Panc1 (cell line): ENCODE data around the gene CAMK2A. TPM values are rescaled to one million over a fixed set of nuclear protein-coding genes. Genes with fewer than 3 reads are reported as not detected.

Experiments used
- ATAC-seq: fragments of 200-7000 bp; cut with Tn5 transposase; 2 replicates; pipeline ENCODE4 v1.9.1; 2020; ENCODE audit warnings: mild to moderate bottlenecking, moderate library complexity
- BruUV-seq: library from RNA; stranded (reverse); fragments of 400-500 nt; replicated peaks from 2 replicates; lab custom pipeline; 2021; lab: Mats Ljungman, UMichigan
- CTCF ChIA-PET: fragments of 300-600 bp; sonication (Branson Sonifier 250); formaldehyde crosslinking; loops from one replicate; lab custom pipeline; 2022; ENCODE audit warnings: antibody characterized with exemption; lab: Charles Lee
- POLR2A ChIA-PET: fragments of 300-600 bp; sonication (Branson Sonifier 250); formaldehyde crosslinking; loops from one replicate; lab custom pipeline; 2022; ENCODE audit warnings: antibody characterized with exemption; lab: Charles Lee
- DNase-seq: peaks from one replicate; pipeline ENCODE4 v3.0.0-alpha.2; 2010; ENCODE audit warnings: low read depth, low spot score
- H3K27ac ChIP-seq: 2 replicates; pipeline ENCODE4 v1.5.1; 2011; ENCODE audit warnings: mild to moderate bottlenecking, low read length, inconsistent platforms
- H3K27me3 ChIP-seq: fragments of 200-500 bp; sonication (Bioruptor generic); 2 replicates; pipeline ENCODE4 v1.6.0; 2014; ENCODE audit warnings: low read length, inconsistent platforms; ENCODE audit not compliant: control insufficient read depth, insufficient read depth
- H3K36me3 ChIP-seq: fragments of 200-500 bp; sonication (Bioruptor generic); 2 replicates; pipeline ENCODE4 v1.5.1; 2014; ENCODE audit warnings: inconsistent platforms, mild to moderate bottlenecking, low read length, moderate library complexity; ENCODE audit not compliant: control insufficient read depth, insufficient read depth
- H3K4me1 ChIP-seq: 2 replicates; pipeline ENCODE4 v1.5.1; 2011; ENCODE audit warnings: inconsistent platforms, mild to moderate bottlenecking, low read length, moderate library complexity; ENCODE audit not compliant: control insufficient read depth, insufficient read depth
- H3K4me3 ChIP-seq, 2 experiments: 2 replicates each; pipeline ENCODE4 v1.5.1; 2011 to 2012; ENCODE audit warnings: low read depth in 2 of 2, low read length in 2 of 2, mild to moderate bottlenecking in 2 of 2, inconsistent platforms in 1 of 2, moderate library complexity in 1 of 2
- H3K9me3 ChIP-seq: fragments of 200-500 bp; sonication (Bioruptor generic); 2 replicates; pipeline ENCODE4 v1.5.1; 2014; ENCODE audit warnings: low read depth, mild to moderate bottlenecking, inconsistent platforms, low read length, moderate library complexity; ENCODE audit not compliant: control insufficient read depth, insufficient read depth
- POLR2AphosphoS5 ChIP-seq: IDR thresholded peaks from 2 replicates; pipeline ENCODE4 v1.6.1; 2012; ENCODE audit warnings: mild to moderate bottlenecking, low read depth, low read length, moderate library complexity
- REST ChIP-seq, 2 experiments: IDR thresholded peaks; 2 replicates each; pipeline ENCODE4 v1.6.1; 2011 to 2012; ENCODE audit warnings: low read depth in 2 of 2, control low read depth in 1 of 2, low read length in 1 of 2, mild to moderate bottlenecking in 1 of 2, moderate library complexity in 1 of 2; ENCODE audit not compliant: insufficient read depth in 1 of 2
- SIN3A ChIP-seq: IDR thresholded peaks from 2 replicates; pipeline ENCODE4 v1.6.1; 2012; ENCODE audit warnings: low read depth, mild to moderate bottlenecking, low read length, moderate library complexity, borderline replicate concordance; ENCODE audit not compliant: insufficient read depth
- TCF7L2 ChIP-seq: IDR thresholded peaks from 2 replicates; pipeline ENCODE4 v1.6.1; 2011; ENCODE audit warnings: mild to moderate bottlenecking, low read depth, low read length, inconsistent platforms
- in situ Hi-C: cut with HindIII; loops from 2 replicates; pipeline ENCODE4 v1.10.0; 2016; ENCODE audit warnings: low sequenced_read_pairs, low pct_unique_long_range_greater_than_20kb
- intact Hi-C: fragments of 100-400 bp; cut with micrococcal nuclease; formaldehyde crosslinking; loops from one replicate; pipeline ENCODE4 v1.10.0; 2022; ENCODE audit not compliant: unreplicated experiment
- total RNA-seq: library from RNA; stranded (reverse); gene quantifications from one replicate; pipeline ENCODE4 v1.2.1, GENCODE V29; 2021; ENCODE audit not compliant: unreplicated experiment
- TF ChIP-seq, protein P1 (sequence below): fragments of 450-650 bp; IDR thresholded peaks from 2 replicates; pipeline ENCODE4 v1.5.1; 2017; ENCODE audit warnings: mild to moderate bottlenecking

CAMK2A gene
- total RNA-seq, 1 experiment from 2014 or later: 0.51 TPM

GRCh38 chr5:150338546-150338945 is 49.0 kb upstream of the CAMK2A start:
- in situ Hi-C loops: no loop called here
- CTCF ChIA-PET: no interaction called here

DNA sequence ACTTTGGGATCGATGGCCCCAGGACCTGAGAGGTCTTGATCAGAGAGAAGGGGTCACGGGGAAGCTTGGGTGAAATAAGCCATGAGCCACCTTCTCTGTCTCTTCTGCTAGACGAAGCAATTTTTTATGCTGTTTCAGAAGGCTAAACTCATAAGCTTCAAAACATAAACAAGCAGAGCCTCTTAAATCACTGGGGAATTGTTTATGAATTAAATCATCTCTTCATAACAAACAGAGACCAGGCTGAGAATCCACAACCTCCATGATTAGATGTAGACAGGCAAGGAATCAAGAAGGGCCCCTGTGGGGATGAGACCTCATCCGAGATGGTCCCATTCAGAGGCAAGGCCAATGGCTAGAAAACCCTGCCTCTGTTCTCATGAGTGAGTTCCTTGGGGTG is 46.2 kb upstream of the CAMK2A start:
- DNase-seq (no peak), ATAC-seq (no peak)
- TF ChIP-seq REST (IDR thresholded peaks at IDR 0.05; ENCODE audit: insufficient read depth in 1 of 2, low read depth in 2 of 2, low read length in 1 of 2) (no peak), SIN3A (no peak), POLR2AphosphoS5 (no peak), TCF7L2 (no peak)
- TF ChIP-seq, protein P1, sequence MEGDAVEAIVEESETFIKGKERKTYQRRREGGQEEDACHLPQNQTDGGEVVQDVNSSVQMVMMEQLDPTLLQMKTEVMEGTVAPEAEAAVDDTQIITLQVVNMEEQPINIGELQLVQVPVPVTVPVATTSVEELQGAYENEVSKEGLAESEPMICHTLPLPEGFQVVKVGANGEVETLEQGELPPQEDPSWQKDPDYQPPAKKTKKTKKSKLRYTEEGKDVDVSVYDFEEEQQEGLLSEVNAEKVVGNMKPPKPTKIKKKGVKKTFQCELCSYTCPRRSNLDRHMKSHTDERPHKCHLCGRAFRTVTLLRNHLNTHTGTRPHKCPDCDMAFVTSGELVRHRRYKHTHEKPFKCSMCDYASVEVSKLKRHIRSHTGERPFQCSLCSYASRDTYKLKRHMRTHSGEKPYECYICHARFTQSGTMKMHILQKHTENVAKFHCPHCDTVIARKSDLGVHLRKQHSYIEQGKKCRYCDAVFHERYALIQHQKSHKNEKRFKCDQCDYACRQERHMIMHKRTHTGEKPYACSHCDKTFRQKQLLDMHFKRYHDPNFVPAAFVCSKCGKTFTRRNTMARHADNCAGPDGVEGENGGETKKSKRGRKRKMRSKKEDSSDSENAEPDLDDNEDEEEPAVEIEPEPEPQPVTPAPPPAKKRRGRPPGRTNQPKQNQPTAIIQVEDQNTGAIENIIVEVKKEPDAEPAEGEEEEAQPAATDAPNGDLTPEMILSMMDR: no peak
- Histone ChIP-seq H3K4me1 (no peaks in the 10 kb centered on the region), H3K9me3 (no peaks in the 10 kb centered on the region), H3K4me3 (no peak overlapping the region), H3K27me3 (no peaks in the 10 kb centered on the region), H3K27ac (no peak overlapping the region), H3K36me3 (no peaks in the 10 kb centered on the region)
- no TSS peak for BruUV-seq
- ChIA-PET CTCF (no interaction called here), POLR2A (no interaction called here)
- in situ Hi-C loops: no loop called here
- intact Hi-C loops: no loop called here

More at GRCh38 chr5:150338546-150338945, 49.0 kb upstream of the CAMK2A start:
- TF ChIP-seq REST (IDR thresholded peaks at IDR 0.05; ENCODE audit: insufficient read depth in 1 of 2, low read depth in 2 of 2, low read length in 1 of 2) (no peak), TCF7L2 (no peak), SIN3A (no peak), POLR2AphosphoS5 (no peak)
- TF ChIP-seq, protein P1: no peak
- no peak overlapping the region for H3K27ac ChIP-seq
- H3K27me3 ChIP-seq: no peaks in the 10 kb centered on the region
- ATAC-seq (0 out of 2 replicates have a peak, but pooled peaks have one; percentile 18), DNase-seq (no peak)
- no TSS peak for BruUV-seq
- H3K36me3 ChIP-seq: no peaks in the 10 kb centered on the region
- H3K4me1 ChIP-seq: no peaks in the 10 kb centered on the region
- no peaks in the 10 kb centered on the region for H3K9me3 ChIP-seq
- no peak overlapping the region for H3K4me3 ChIP-seq
- intact Hi-C loops: no loop called here
- POLR2A ChIA-PET: no interaction called here
